ENCODE data around the gene SETD4.

The SETD4 gene

DNA sequence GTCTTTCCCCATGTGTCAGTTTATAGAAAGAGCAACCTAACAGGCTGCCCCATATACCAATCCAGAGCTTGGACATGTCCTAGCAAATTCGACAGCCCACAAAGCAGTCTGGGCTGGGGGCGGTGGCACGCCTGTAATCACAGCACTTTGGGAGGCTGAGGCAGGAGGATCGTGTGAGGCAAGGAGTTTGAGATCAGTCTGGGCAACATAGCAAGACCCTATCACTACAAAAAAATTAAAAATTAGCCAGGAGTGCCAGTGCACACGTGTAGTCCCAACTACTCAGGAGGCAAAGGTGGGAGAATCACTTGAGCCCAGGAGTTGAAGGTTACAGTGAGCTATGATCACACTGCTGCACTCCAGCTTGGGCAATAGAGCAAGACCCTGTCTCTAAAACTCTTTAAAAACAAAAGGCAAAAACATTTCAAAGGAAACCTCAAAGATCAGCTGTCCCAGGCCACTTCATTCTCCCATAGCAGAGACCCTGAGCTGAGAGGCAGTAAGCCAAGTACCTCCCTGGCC, 54.4 kb downstream of the SETD4 start:
- no peak for DNase-seq (ENCODE audit: low read depth in 2 of 2)

DNA sequence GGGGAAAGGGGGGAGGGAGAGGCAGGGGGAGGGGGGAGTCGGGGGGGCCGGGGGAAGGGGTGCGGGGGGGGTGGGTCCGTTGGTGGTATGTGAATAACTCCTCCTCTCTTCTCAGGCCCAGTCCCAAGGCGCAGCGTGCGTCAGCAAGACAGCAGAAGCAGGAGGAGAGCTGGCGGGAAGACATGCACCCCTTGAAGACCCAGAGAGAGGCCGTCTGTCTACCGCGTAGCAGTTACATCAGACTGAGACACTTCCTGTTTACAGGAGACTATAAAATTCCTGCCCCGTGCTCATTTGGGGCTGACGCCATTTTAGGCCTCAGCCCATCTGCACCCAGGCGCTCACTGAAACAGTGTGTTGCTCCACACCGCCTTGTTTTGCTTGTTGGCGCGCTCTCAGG, 55.3 kb downstream of the SETD4 start:
- no peak for DNase-seq (ENCODE audit: low read depth in 2 of 2)

- no peak for DNase-seq (ENCODE audit: low read depth in 2 of 2)
Observed at GRCh38 chr21:36004441-36004840, 55.9 kb downstream of the SETD4 start.

DNA sequence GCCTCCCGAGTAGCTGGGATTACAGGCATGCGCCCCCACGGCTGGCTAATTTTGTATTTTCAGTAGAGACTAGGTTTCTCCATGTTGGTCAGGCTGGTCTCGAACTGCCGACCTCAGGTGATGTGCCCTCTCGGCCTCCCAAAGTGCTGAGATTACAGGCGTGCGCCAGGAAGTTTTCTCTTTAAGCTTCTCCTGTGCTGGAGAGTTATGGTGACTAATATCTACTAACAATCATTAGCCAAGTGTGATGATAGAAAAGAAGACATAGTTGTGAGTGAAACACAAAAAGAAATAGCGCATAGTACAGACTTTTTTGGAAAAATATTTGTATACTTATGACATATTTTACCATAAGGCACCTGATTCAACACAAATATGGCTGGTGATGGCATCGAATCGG, 56.5 kb downstream of the SETD4 start:
- DNase-seq (ENCODE audit: low read depth in 2 of 2): no peak

GRCh38 chr21:35996217-35996616, 64.1 kb downstream of the SETD4 start:
- DNase-seq (ENCODE audit: low read depth in 2 of 2): no peak

DNA sequence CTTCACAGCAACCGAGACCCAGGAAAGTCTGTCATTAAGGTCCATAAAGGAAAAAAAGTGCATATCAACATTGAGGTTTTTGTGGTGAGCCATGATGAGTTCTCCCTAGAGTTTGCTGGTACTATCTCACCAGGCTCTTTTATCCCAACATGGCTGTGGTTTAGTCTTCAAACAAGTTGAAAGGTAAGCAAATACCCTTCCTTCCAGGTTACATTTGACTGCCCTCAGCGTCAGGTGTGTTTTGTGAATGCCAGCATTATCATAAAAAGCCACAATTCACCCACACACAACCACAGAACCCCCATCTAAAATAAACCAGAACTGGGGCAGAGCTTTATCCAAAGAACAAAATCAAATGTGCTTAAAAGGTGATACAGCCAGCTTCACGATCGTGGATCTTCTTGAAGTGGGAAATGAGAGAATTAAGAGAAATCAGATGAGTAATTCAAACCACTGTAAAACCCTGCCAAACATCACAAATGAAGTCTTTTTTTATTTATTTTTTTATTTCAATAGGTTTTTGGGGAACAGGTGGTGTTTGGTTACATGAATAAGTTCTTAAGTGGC, 64.7 kb downstream of the SETD4 start:
- DNase-seq (ENCODE audit: low read depth in 2 of 2): no peak

DNA sequence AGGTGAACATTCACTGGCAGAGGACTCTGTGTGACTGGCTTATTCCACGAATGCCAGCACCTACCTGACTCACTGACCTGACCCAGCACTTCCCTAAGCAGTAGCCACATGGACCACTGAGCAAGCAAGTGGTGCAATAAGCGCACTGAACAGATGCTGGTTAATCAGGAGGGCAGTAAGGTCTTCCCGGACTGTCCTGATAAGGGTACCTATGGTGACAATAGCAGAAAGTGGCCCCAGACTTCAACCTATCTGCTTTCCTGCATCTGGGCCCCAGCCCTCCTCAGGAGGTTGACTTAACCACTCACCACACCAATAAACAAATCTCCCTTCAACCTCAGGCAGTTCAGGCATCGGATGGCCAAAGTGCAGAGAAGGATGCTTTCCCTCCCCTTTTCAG, 65.7 kb downstream of the SETD4 start:
- DNase-seq (ENCODE audit: low read depth in 2 of 2): no peak

GRCh38 chr21:35993875-35994490, 66.3 kb downstream of the SETD4 start:
- no peak for DNase-seq (ENCODE audit: low read depth in 2 of 2)

DNA sequence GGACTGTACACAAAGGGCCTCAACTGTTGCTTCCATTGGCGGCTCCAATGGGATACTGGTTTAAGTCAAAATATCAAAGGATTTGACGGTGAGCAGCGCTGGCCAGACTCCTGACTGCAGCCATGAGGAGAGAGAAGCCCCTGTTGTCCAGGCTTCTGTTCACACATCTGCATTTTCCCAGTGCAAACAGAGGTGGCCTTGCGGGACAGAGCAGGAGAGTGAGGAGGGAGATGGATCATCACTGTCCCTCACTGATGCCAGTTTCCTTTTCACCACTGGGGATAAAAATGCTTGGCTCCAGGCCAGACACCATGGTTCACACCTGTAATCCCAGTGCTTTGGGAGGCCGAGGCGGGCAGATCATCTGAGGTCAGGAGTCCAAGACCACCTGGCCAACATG, 69.2 kb downstream of the SETD4 start:
- DNase-seq (ENCODE audit: low read depth in 2 of 2): no peak

- DNase-seq (ENCODE audit: low read depth in 2 of 2): no peak
Observed at GRCh38 chr21:35990609-35991008, 69.7 kb downstream of the SETD4 start.

DNA sequence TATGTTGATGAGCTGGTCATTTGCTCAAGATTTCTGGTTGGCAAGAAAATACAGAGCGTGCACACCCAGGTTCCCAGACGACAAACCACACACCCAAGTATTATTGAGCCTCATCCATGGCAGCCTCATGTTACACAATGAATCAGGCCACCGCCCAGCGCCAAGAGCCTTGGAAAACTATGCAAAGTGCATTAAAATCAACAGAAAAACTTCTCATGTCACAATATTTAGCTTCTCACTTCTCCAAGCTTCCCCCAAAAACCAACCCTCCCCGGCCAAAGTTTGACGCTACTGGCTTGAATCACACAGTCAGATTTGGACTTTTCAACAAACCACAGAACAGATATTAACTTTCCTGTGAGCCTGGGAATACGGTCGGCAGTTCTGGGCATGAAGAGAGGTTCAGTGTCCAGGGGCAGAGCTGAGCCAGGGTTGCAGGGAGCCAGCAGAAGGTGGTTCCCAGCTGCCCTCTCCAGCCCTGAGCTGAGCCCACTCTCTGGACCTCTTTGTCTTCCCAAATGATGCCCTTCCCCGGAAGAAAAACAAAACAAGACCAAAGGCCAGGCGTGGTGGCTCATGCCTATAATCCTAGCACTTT, 71.1 kb downstream of the SETD4 start:
- no peak for DNase-seq (ENCODE audit: low read depth in 2 of 2)

GRCh38 chr21:35988416-35989137, 71.7 kb downstream of the SETD4 start:
- no peak for DNase-seq (ENCODE audit: low read depth in 2 of 2)

GRCh38 chr21:35987475-35987874, 72.9 kb downstream of the SETD4 start:
- DNase-seq (ENCODE audit: low read depth in 2 of 2): no peak

- no peak for DNase-seq (ENCODE audit: low read depth in 2 of 2)
Observed at GRCh38 chr21:35984654-35985361, 75.5 kb downstream of the SETD4 start.

Data from fibroblast of skin of left biceps (primary cell).